Spleen (tissue), 7 donors: Measurements from ENCODE around the gene TSPAN1.

Experiments used
- CTCF ChIP-seq, 11 experiments: fragments of 200-600 bp in 7 of 11; fragments of 450-650 bp in 4 of 11; sonication (generic) in 4 of 11; IDR thresholded peaks in 8 of 11; conservative IDR thresholded peaks in 3 of 11; 1 replicate in 7 of 11; 2 replicates in 4 of 11; pipeline versions ENCODE4 v1.4.0 to v1.8.0; 2016 to 2021; ENCODE audit warnings: antibody characterized with exemption in 11 of 11, inconsistent platforms in 4 of 11, mild to moderate bottlenecking in 1 of 11
- POLR2A ChIP-seq, 3 donors: fragments of 450-650 bp; IDR thresholded peaks; one replicate each; pipeline ENCODE4 v1.5.1; 2017; ENCODE audit warnings: antibody characterized with exemption in 3 of 3, mild to moderate bottlenecking in 1 of 3
- POLR2AphosphoS5 ChIP-seq, 3 donors: sonication (generic); formaldehyde crosslinking; IDR thresholded peaks; one replicate each; pipeline ENCODE4 v1.5.1; 2017; ENCODE audit warnings: antibody characterized with exemption in 3 of 3
- donor health status: DM: no; HTN: no; CAD: no; lungs with moderate emphysema.
- donor health status: DM: no; HTN: no; CAD: no.
- donor health status: DM: no; HTN: no; CAD: no.

DNA sequence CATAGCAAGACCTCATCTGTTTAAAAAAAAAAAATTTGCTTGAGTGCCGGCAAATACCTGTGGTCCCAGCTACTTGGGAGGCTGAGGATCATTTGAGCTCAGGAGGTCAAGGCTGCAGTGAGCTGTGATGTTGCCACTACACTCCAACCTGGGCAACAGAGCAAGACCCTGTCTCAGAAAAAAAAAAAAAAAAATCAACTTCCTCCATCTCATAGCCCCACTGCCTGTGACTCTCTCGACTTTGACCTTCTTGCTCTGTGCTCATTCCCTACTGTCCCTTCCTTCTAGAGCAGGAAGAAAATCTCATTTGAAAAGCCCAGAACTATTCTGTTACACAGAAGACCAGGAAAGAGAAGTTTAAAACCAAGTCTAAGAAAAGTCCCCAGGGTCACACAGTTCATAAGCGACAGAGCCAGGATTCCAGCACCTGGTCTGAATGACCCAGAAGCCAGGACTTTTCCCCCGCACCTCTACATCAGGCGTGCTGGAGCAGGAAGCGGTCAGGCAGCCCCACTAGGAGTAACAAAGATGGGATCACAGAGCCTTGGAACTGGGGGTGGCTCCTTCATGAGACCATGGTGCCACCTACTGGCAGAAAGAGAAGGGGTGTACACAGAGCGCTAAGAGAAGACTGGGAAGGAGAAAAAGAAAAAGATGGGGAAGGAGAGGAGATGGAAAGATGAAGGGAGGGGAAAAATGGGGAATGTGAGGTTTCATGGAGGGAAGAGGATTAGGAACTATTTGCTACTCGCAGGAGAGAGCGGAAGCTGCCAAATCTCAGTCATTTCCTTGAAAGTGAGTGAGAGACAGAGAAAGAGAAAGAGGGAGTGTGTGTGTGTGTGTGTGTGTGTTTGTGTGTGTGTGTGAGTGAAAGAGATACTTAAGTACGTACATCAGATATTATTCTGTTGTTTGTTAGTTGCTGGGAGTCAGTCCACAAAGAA lies 4.5 kb downstream of the TSPAN1 start:
- TF ChIP-seq POLR2A (IDR thresholded peaks at IDR 0.05), result no peak
- peak; percentile 81 to 99 (median 89) for TF ChIP-seq CTCF (IDR thresholded peaks at IDR 0.05 in 8 of 11, conservative IDR thresholded peaks at IDR 0.05 in 3 of 11)
- TF ChIP-seq POLR2AphosphoS5 (IDR thresholded peaks at IDR 0.05), result peak in 2 of 3 donors; percentile 38 to 53
